HG03196 (cell line): ENCODE data around the gene S100A6.
A peak's percentile ranks its signal among the peaks of the same experiment; 100 is the strongest.
"Not testable (repeated sequence)": the region's sequence is repeated elsewhere in the genome, so short reads cannot be mapped to it uniquely, and the experiment has no call there.

ENCODE experiments used
- ATAC-seq: cut with Tn5 transposase; IDR thresholded peaks from one replicate; pipeline ENCODE4 v1.9.1; 2021; ENCODE audit not compliant: unreplicated experiment

The S100A6 gene

DNA sequence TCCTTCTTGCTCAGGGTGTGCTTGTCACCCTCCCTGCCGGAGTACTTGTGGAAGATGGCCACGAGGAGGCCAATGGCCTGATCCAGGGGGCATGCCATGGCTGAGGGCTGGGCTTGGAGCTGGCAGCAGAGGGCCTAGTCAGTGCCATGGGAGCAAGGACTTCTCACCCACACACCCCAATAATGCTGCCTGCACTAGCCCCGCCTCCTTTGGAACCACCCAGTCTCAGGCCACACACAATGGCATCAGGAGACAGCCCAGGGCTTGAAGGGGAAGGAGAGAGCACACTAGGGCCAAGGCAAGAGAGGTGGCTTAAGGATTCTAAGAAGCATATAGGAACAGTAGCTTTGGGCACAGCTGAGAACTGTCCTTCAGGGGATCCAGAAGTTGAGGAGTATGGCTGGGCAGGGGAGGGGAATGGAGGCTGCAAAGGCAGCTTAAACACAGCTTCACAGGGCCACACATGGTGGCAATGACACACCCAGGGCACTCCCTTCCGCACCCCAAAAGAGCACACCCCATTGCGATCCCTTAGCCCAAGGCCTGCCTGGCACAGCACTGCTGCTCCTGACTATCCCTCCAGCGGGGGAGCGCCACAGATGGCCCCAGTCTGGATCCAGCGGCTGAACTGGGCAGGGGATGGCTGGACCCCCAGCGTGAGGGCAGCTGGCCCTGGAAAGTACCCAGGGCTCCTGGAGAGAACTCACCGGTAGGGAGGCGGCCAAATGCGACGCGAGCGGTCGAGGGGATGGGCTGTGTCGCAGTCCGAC lies at the start of gene S100A6:
Gene S100A6, minus strand, starts transcription at position 750 of the 770 bp plus-strand sequence. Its CDS starts 652 bp downstream, at position 98.
- ATAC-seq, result no peak

- ATAC-seq, result no peak
Observed at GRCh38 chr1:153585006-153585405, 49.2 kb upstream of the S100A6 start.

DNA sequence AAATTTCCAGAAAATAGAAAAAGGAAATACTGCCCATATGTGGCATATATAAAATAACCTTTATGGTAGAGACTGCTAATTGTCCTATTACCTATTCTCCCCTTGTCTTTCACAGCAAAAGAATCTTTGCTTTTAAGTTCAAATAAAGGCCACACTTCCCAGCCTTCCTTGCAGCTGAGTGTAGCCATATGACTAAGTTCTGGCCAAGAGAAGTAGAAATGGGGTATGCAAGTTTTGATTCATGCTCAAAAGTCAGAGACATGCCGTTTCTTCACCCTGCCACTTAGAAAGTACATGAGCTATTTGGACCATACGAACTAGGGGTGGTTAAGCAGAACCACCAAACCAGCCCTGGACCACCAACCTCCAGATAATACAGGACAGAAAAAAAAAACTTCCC lies 48.2 kb upstream of the S100A6 start:
- ATAC-seq, result no peak

GRCh38 chr1:153583514-153583913 lies 47.7 kb upstream of the S100A6 start:
- not testable (repeated sequence) for ATAC-seq

GRCh38 chr1:153582836-153583235 lies 47.0 kb upstream of the S100A6 start:
- ATAC-seq, result not testable (repeated sequence)

GRCh38 chr1:153578936-153579335 lies 43.1 kb upstream of the S100A6 start:
- no peak for ATAC-seq

GRCh38 chr1:153578490-153578889 lies 42.7 kb upstream of the S100A6 start:
- no peak for ATAC-seq

DNA sequence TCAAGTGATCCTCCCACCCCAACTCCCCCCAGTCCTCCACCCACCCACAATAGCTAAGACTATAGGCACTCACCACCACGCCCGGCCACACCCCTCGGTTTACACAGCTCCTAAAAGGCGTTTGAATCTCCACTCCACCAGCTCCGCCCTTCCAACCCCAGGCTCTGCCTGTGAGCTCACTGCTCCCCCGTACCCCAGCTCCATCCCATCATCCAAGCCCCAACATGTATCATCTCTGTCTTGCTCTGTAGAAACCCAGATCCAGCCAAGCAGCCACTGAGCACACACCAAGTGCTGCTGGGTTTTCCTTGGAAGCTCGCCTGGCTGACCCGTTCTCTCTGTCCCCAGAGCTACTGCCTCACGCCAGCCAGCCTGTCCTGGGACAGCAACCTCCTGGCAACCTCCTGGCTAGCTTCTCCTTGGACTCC lies 41.8 kb upstream of the S100A6 start:
- ATAC-seq, result no peak

DNA sequence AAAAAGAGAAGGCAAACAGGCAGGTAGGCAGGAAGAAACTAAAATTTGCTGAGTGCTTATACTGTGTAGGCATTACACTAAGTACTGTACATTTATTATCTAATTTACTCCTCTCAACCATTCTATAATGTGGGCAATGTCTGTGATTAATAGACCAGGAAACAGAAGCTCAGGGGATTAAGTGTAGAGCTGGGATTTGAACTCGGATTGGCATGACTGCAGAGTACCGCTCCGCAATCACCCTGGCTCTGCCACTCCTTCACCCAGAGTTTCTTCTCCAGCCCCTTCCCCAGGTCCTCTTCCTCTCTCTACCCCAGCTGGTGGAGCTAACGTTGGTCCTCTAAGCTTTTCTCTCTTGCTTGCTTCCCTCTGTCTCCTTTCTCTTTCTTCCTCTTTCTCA lies 41.3 kb upstream of the S100A6 start:
- no peak for ATAC-seq

- ATAC-seq, result not testable (repeated sequence)
Observed at GRCh38 chr1:153575497-153575896, 39.7 kb upstream of the S100A6 start.

DNA sequence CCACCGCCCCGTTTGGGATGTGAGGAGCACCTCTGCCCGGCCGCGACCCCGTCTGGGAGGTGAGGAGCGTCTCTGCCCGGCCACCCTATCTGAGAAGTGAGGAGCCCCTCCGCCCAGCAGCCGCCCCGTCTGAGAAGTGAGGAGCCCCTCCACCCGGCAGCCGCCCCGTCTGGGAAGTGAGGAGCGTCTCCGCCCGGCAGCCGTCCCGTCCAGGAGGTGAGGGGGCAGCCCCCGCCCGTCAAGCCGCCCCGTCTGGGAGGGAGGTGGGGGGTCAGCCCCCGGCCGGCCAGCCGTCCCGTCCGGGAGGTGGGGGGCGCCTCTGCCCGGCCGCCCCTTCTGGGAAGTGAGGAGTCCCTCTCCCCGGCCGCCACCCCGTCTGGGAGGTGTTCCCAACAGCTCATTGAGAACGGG lies 39.3 kb upstream of the S100A6 start:
- not testable (repeated sequence) for ATAC-seq

- no peak for ATAC-seq
Observed at GRCh38 chr1:153573351-153573750, 37.6 kb upstream of the S100A6 start.

DNA sequence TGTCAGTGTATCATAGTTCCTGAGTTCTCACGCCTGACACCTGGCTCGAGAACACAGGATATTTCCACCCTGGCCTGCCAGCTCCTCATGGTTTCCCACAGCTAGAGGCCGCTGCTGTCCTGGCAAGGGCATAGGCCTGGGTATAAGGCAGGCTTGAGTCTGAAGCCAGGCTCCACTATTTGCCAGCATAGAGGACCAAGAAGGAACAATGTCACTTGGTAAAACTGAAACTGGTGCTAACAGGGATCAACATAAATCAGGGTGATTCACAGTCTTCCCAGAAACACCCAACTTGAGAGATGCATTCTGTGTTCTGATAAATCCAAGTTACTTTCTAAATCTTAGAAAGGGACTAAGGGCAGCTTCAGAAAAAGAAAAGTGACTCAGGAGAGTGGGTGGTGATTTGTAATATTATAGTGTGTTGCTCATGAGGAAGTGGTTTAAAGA lies 36.8 kb upstream of the S100A6 start:
- peak; percentile 67 for ATAC-seq

GRCh38 chr1:153571706-153572105 lies 35.9 kb upstream of the S100A6 start:
- ATAC-seq, result no peak

DNA sequence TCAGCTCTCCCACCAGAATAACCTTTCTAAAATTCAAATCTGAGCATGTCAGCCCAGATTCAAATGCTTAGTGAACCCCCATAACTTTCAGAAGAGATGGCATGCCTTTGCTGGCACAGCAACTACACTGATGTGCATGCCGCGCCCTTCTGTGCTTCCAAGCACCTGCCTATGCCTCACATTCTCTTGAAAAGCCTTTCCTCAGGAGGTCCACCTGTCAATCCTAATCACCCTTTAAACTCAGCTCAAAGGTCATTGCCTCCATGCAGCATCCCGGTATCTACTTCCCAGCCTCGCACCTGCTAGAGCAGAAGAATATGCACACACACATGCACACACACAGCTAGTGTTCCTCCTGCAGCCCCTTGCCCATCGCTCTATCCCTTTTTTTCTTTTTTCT lies 35.1 kb upstream of the S100A6 start:
- ATAC-seq, result no peak

GRCh38 chr1:153569465-153569864 lies 33.7 kb upstream of the S100A6 start:
- no peak for ATAC-seq

DNA sequence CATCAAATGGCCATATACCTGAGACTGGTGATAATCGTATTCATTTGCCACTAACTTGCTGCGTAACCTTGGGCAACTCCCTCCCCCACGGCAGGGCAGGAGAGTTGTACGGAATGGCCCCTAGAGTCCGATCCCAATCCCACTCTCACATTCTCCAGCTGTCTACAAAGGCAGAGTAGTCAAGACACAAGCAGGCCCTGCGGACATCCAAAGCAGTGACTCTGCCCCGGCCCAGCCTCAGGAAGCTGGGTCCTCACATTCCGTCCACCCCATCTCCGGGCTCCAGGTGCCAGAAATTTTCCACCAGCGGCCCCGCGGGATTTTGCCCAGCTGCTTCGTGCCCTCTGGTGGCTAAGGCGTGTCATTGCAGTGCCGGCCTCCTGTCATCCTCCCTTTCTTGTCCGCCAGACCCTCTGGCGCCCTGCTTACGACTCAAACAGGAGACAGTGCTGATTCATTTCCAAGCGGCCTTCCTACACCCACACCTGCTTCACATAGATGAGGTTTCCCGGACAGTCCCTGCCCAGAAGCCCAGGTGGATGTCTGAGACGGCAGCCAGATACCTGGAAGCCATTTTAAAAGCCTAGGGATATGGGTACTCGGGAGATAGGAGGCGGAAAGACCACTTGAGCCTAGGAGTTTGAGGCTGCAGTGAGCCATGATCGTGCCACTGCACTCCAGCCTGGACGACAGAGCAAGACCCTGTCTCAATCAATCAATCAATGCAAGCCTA lies 32.7 kb upstream of the S100A6 start:
- ATAC-seq, result no peak

DNA sequence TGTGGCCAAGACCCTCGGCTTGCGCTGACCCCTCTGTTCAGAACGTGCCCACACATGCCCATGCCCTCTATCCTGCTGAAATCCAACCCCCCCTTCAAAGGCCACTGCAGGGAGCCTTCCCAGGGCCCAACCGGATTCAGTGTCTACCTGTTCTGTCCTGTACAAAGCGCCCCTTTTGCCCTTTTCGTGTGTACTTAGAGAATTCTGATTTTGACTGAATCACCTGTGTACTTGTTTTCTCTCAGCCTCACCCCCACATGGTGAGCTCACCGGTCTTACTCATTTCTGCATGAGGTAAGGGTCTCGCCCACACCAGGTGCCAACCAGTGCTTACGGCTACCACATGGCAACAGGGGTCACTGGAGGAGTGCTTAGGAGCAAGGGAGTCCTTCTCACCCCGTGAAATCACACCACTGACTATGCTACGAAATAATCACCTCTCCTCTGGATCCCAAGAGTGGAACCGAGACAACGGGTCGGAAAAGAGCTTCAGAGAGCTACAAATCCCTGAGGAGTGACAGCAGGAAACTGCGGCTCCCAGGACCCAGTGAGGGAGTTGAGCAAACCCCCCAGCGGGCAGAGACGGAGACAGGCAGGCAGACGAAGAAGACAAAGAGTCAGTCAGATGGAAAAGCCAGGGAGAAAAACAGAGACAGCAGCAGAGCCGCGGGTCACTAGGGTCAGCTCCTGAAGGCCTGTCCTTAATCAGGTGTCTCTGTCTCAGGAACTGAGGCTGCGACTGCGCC lies 32.0 kb upstream of the S100A6 start:
- no peak for ATAC-seq

DNA sequence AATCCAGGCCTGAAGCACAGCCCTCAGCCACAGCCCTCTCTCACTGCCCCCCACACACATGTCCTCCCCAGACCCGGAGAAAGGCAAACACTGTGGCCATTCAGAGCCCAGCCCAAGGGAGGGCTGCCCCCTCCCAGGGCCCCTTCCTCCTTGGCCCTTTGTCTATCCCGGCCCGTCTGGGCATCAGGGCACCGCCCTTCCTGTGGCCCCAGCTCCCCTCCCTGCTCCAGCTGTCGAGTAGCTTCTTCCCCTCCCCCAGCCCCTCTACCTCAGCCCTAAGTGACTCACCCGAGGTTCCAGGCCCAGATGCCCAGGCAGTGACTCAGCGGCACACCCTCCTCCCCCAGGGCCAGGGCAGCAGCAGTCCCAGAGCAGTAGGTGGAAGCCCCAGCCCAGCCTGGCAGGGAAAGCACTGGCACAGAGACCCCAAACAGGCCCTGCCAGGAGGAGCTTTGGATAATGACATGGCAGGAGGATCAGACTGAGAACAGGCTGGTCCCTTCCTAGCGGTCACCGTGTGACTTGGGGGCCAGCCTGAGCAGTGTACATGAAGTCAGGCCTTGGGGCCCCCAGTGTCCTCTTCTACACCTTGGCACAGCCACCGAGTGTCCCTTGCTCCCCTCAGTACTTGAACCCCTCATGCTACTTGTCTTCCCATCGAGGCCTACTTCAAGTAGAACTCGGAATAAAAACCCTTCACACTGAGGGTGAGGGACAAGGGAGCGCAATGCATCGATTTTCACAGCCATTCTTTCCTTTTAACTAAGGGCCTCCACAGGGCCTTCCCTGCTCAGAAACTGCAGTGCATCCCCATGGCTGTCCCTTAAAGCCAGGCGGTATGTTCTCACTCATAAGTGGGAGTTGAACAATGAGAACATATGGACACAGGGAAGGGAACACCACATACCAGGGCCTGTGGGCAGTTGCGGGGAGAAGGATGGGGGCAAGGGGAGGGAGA lies 30.9 kb upstream of the S100A6 start:
- ATAC-seq, result peak; percentile 45
